ENCODE data around the gene PPP2R3B.
"Not testable (repeated sequence)": the region's sequence is repeated elsewhere in the genome, so short reads cannot be mapped to it uniquely, and the experiment has no call there.

Gene PPP2R3B

DNA sequence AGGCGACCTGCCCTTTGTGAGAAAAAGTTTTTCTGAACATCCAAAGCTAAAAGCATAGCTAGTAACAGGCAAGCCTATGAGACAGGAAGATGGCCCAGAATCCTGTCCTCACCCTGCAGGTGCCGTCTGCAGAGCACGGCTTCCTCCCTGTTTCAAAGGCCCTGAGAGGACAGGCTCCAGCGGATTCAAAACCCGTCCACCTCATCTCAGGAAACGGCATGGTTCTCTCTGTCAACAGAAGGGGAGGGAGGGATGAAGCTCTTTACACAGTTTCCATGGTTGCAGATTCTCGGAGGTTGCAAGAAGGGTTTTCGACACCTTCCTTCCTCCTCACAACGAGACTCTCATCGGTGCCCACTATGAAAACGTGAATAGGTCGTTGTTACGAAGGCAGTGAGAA, 8.3 kb downstream of the PPP2R3B start:
- Histone ChIP-seq H3K9me3 (ENCODE audit: control insufficient read depth, insufficient read depth, low read length) (no peaks in the 10 kb centered on the region), H3F3A (ENCODE audit: control insufficient read depth, insufficient read depth) (peaks cover 10% of the 10 kb centered on the region), H3K36me3 (ENCODE audit: control insufficient read depth, low read length) (peaks cover 16% of the 10 kb centered on the region), H3K79me2 (ENCODE audit: control insufficient read depth, low read length) (peaks cover 86% of the 10 kb centered on the region), H3K9me2 (replicated peaks; ENCODE audit: control insufficient read depth, low read length) (no peaks in the 10 kb centered on the region), H4K20me1 (ENCODE audit: control insufficient read depth, insufficient read depth, low read depth, low read length) (0 out of 2 replicates have a peak, but pooled peaks cover 3% of the 10 kb centered on the region), H3K4me2 (ENCODE audit: low read length) (no peak overlapping the region), H3K27me3 (ENCODE audit: control insufficient read depth, low read length) (no peaks in the 10 kb centered on the region), H3K4me1 (ENCODE audit: control insufficient read depth, low read length) (peaks cover 38% of the 10 kb centered on the region), H3K27ac (ENCODE audit: low read depth, low read length) (0 out of 2 replicates have a peak overlapping the region, but pooled peaks have one; percentile 6), H3K4me3 (ENCODE audit: low read length) (no peak overlapping the region)
- TF ChIP-seq, protein P1, sequence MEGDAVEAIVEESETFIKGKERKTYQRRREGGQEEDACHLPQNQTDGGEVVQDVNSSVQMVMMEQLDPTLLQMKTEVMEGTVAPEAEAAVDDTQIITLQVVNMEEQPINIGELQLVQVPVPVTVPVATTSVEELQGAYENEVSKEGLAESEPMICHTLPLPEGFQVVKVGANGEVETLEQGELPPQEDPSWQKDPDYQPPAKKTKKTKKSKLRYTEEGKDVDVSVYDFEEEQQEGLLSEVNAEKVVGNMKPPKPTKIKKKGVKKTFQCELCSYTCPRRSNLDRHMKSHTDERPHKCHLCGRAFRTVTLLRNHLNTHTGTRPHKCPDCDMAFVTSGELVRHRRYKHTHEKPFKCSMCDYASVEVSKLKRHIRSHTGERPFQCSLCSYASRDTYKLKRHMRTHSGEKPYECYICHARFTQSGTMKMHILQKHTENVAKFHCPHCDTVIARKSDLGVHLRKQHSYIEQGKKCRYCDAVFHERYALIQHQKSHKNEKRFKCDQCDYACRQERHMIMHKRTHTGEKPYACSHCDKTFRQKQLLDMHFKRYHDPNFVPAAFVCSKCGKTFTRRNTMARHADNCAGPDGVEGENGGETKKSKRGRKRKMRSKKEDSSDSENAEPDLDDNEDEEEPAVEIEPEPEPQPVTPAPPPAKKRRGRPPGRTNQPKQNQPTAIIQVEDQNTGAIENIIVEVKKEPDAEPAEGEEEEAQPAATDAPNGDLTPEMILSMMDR (IDR thresholded peaks at IDR 0.05; ENCODE audit: low read depth, low read length, poor library complexity, severe bottlenecking) = no peak
- no peak for TF ChIP-seq EZH2phosphoT487 (IDR thresholded peaks at IDR 0.05; ENCODE audit: borderline replicate concordance, low read length)

DNA sequence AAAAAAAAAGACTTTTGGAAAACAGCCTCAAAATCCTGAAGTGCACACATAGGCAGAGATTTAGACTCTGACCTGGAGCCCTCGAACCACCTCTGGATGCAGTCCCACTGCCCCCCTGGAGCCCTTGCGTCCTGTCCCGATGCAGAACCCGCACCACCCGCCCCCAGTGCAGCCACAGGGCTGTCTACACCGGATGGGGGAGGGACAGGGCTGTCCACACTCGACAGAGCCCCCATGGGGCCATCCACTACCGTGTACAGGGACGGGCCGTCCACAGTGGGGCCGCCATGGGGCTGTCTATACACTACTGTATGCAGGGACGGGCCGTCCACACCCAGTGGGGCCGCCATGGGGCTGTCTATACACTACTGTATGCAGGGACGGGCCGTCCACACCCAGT, 10.5 kb downstream of the PPP2R3B start:
- not testable (repeated sequence) for H3K27ac ChIP-seq (ENCODE audit: low read depth, low read length); H4K20me1 ChIP-seq (ENCODE audit: control insufficient read depth, insufficient read depth, low read depth, low read length); H3K27me3 ChIP-seq (ENCODE audit: control insufficient read depth, low read length); H3K9me2 ChIP-seq (replicated peaks; ENCODE audit: control insufficient read depth, low read length); H3K9me3 ChIP-seq (ENCODE audit: control insufficient read depth, insufficient read depth, low read length); H3K4me3 ChIP-seq (ENCODE audit: low read length); H3K4me2 ChIP-seq (ENCODE audit: low read length)
- Histone ChIP-seq H3K36me3 (ENCODE audit: control insufficient read depth, low read length) (peaks cover 25% of the 10 kb centered on the region), H3K4me1 (ENCODE audit: control insufficient read depth, low read length) (peaks cover 45% of the 10 kb centered on the region), H3F3A (ENCODE audit: control insufficient read depth, insufficient read depth) (peaks cover 23% of the 10 kb centered on the region), H3K79me2 (ENCODE audit: control insufficient read depth, low read length) (peaks cover 86% of the 10 kb centered on the region)

DNA sequence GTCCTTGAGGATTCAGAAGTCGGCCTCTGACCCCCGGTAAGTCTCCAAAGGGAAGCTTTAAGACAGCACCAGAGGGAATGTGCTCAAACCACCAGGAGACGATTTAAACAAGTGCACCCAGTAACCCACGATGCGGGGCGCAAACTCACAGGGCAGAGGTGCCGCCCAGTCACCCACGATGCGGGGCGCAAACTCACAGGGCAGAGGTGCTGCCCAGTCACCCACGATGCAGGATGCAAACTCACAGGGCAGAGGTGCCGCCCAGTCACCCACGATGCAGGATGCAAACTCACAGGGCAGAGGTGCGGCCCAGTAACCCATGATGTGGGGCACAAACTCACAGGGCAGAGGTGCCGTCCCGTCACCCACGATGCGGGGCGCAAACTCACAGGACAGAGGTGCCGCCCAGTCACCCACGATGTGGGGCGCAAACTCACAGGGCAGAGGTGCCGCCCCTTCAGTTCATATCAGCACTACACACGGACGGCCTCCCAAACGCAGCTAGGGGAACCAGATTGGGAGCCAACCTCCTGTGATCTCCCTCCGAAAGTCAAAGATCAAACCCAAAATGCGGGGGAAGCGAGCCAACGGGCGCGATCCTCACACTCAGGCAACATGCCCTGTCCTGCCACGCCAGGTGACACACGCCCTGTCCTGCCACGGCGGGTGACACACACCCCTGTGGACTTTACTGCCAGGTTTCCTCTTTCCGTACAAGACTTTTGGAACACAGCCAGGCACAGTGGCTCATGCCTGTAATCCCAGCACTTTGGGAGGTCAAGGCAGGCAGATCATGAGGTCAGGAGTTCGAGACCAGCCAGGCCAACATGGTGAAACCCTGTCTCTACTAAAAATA, 11.3 kb downstream of the PPP2R3B start:
- H3K27me3 ChIP-seq (ENCODE audit: control insufficient read depth, low read length) = no peaks in the 10 kb centered on the region

More for the DNA sequence above, 11.3 kb downstream of the PPP2R3B start:
- Histone ChIP-seq H4K20me1 (ENCODE audit: control insufficient read depth, insufficient read depth, low read depth, low read length) (0 out of 2 replicates have a peak, but pooled peaks cover 3% of the 10 kb centered on the region), H3K9me2 (replicated peaks; ENCODE audit: control insufficient read depth, low read length) (no peaks in the 10 kb centered on the region), H3K36me3 (ENCODE audit: control insufficient read depth, low read length) (peaks cover 33% of the 10 kb centered on the region), H3K79me2 (ENCODE audit: control insufficient read depth, low read length) (peaks cover 86% of the 10 kb centered on the region), H3K27ac (ENCODE audit: low read depth, low read length) (no peak overlapping the region), H3F3A (ENCODE audit: control insufficient read depth, insufficient read depth) (peaks cover 30% of the 10 kb centered on the region), H3K4me1 (ENCODE audit: control insufficient read depth, low read length) (peaks cover 50% of the 10 kb centered on the region), H3K4me3 (ENCODE audit: low read length) (peak overlapping the region; percentile 98), H3K9me3 (ENCODE audit: control insufficient read depth, insufficient read depth, low read length) (no peaks in the 10 kb centered on the region), H3K4me2 (ENCODE audit: low read length) (peak overlapping the region; percentile 95)
- no peak for TF ChIP-seq EZH2phosphoT487 (IDR thresholded peaks at IDR 0.05; ENCODE audit: borderline replicate concordance, low read length)
- TF ChIP-seq, protein P1 (IDR thresholded peaks at IDR 0.05; ENCODE audit: low read depth, low read length, poor library complexity, severe bottlenecking) = no peak

Data from DOHH2 (cell line).